ENCODE data around the gene ADGRB2. TPM values are rescaled to one million over a fixed set of nuclear protein-coding genes. Genes with fewer than 3 reads are reported as not detected.
A peak's percentile ranks its signal among the peaks of the same experiment; 100 is the strongest.

The ADGRB2 gene
- total and polyA plus RNA-seq, 8 donors, result 0.61 to 4.9 (median 1.9) TPM; not detected in 1

DNA sequence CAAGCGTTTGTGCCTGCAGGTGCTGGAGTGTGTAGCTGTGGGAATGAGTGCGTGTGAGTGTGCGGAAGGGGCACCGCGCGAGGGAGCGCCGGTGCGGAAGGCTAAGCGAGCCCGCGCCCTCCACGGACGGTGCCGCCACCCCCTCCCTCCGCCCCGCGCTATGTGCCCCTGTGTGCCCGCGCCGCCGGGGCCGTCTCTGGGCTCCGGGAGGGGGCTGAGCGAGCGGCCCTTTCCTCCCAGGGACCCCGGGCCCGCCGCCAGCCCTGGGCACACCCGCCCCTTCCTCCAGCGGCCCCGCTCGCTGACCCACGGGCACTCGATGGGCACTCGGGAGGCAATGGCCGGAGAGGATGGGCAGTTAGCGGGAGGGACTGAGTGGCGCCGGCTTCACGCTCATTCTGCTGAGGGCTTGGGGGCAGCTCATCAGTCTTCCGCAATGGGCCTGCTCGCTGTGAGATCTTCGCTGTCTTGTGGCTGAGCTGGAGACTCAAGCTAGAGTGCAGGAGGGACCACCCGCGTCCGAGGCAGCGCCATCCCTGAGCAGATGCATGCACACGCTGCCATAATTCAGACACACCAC is 8.6 kb upstream of the ADGRB2 start:
- no peak for DNase-seq
- Histone ChIP-seq H3K36me3 (no peaks in the 10 kb centered on the region), H3K27ac (no peak overlapping the region), H3K4me1 (peaks cover 13 to 33% (median 20%) of the 10 kb centered on the region in 4 donors), H3K9me3 (no peaks in the 10 kb centered on the region), H3K4me3 (peak overlapping the region; percentile 17 to 43 (median 30)), H3K27me3 (peaks cover 11 to 82% (median 40%) of the 10 kb centered on the region in 3 donors)
- no peak for TF ChIP-seq POLR2A (IDR thresholded peaks at IDR 0.05)
- no peak for TF ChIP-seq EP300 (IDR thresholded peaks at IDR 0.05)
- TF ChIP-seq CTCF (IDR thresholded peaks at IDR 0.05), result no peak
- TF ChIP-seq POLR2AphosphoS5 (IDR thresholded peaks at IDR 0.05), result no peak
- intact Hi-C loops (cut with DNase I; ENCODE audit: low total_unique reads), result no loop called here
- WGBS, 5 donors, result 12 to 32% (median 20%) methylated on average over 12 to 49 of the region's 49 CpGs

DNA sequence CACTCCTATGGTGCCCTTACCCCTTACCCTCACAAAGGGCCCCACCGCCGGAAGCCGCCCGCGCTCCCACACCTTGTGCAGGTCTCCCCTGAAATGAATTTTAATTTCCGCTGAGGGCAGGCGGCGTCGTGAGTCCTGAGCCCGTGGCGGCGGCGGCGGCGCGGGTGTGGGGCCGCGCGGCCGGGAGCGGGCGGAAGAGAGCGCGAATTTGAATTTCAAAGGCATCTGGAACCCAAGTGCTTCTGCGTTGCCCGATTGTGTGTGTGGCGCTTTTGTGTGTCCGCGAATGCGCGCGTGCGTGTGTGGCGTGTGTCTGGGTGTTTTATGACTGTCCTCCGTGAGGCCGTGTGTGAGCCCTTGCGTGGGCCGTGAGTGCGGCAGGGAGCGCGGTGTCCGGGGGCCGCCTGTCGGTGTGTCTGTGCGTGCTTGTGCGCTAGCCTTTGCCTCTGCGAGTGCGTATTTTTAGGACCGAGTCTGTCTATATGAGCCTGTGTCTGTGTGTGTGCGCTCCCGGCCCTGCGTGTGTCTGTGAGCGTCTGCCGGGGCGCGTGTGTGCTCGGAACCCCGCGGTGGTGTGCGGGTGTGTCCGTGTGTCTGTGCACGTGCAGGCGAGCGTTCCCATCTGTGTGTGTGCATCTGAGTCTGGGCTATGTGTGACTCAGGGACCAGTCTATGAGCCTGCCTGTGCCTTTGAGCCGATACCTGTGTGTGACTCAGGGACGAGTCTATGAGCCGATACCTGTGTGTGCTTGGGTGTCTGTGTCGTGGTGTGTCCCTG is 7.9 kb upstream of the ADGRB2 start:
- H3K4me3 ChIP-seq, result peak overlapping the region; percentile 17 to 43 (median 30)
- peak in 1 of 2 donors; percentile 62 for DNase-seq

GRCh38 chr1:31769720-31770390 is 5.7 kb upstream of the ADGRB2 start:
- TF ChIP-seq EP300 (IDR thresholded peaks at IDR 0.05), result no peak
- no peak for TF ChIP-seq CTCF (IDR thresholded peaks at IDR 0.05)
- no peak for TF ChIP-seq POLR2AphosphoS5 (IDR thresholded peaks at IDR 0.05)
- TF ChIP-seq POLR2A (IDR thresholded peaks at IDR 0.05), result no peak
- Histone ChIP-seq H3K27ac (no peak overlapping the region), H3K4me1 (peaks cover 13 to 36% (median 22%) of the 10 kb centered on the region in 4 donors), H3K9me3 (no peaks in the 10 kb centered on the region), H3K36me3 (no peaks in the 10 kb centered on the region), H3K4me3 (no peak overlapping the region), H3K27me3 (peaks cover 11 to 68% (median 30%) of the 10 kb centered on the region in 3 donors)
- peak in 1 of 2 donors; percentile 74 for DNase-seq
- WGBS, 5 donors, result 30 to 47% (median 38%) methylated on average over 5 to 12 of the region's 12 CpGs
- intact Hi-C loops (cut with DNase I; ENCODE audit: low total_unique reads), result no loop called here

More for the DNA sequence above, 7.9 kb upstream of the ADGRB2 start:
- Histone ChIP-seq H3K9me3 (no peaks in the 10 kb centered on the region), H3K27me3 (peaks cover 11 to 84% (median 40%) of the 10 kb centered on the region in 3 donors), H3K36me3 (no peaks in the 10 kb centered on the region), H3K4me1 (peaks cover 13 to 33% (median 20%) of the 10 kb centered on the region in 4 donors), H3K27ac (no peak overlapping the region)
- intact Hi-C loops (cut with DNase I; ENCODE audit: low total_unique reads), result no loop called here
- 4 to 7% (median 6%) methylated on average over 46 to 68 of the region's 68 CpGs for WGBS, 5 donors
- TF ChIP-seq POLR2AphosphoS5 (IDR thresholded peaks at IDR 0.05) (no peak), EP300 (IDR thresholded peaks at IDR 0.05) (no peak), POLR2A (IDR thresholded peaks at IDR 0.05) (no peak), CTCF (IDR thresholded peaks at IDR 0.05) (no peak)

DNA sequence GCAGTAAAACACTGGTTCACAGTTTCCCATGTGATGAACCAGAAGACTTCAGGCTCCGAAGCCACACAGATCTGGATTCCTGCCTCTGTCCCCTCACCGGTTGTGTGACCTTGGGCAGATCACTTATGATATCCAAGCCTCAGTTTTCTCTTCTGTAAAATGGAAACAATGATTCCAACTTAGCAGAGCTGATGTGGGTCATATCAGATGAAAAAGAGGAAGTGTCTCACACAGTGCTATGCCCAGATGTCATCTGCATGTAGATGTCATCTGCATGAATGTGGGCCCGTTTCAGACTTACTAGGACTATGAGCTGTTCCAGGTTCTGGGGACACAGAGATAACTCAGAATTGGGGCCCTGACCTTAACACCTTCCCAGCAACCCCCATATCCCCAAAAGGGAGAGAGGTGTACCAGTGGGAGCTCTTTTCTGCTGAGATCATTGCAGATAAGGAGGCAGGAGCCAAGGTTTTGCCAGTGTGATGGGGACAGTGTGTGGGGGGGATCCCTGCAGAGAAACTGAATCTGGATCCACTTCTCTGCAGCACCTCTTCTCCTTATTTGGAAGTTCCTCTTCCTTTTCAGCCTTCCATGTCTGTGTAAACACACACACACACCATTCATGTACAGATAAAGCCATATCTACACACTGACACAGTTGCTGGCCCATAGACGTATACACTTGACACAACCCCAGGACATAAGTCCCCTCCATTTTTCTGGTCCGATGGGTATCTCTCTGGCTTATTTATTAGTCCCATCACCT is 5.0 kb upstream of the ADGRB2 start:
- Histone ChIP-seq H3K27ac (no peak overlapping the region), H3K4me1 (peaks cover 17 to 42% (median 28%) of the 10 kb centered on the region in 4 donors), H3K4me3 (no peak overlapping the region), H3K27me3 (peaks cover 11 to 67% (median 24%) of the 10 kb centered on the region in 3 donors), H3K9me3 (no peaks in the 10 kb centered on the region), H3K36me3 (no peaks in the 10 kb centered on the region)
- TF ChIP-seq POLR2A (IDR thresholded peaks at IDR 0.05), result no peak
- TF ChIP-seq CTCF (IDR thresholded peaks at IDR 0.05), result no peak
- TF ChIP-seq POLR2AphosphoS5 (IDR thresholded peaks at IDR 0.05), result no peak
- TF ChIP-seq EP300 (IDR thresholded peaks at IDR 0.05), result no peak
- intact Hi-C loops (cut with DNase I; ENCODE audit: low total_unique reads), result no loop called here
- DNase-seq, result no peak
- 53 to 66% (median 62%) methylated on average over 5 of the region's 5 CpGs for WGBS, 5 donors
